Stimulated activated CD8-positive, alpha-beta memory T cell treated with anti-CD3 and anti-CD28 coated beads, Interleukin-15, amount 100 ng/mL, for 1 hour (primary cell): ENCODE results near the gene ELL.

Experiments
- DNase-seq: peaks from one replicate; pipeline ENCODE4 v3.0.0-alpha.2; 2020; ENCODE audit warnings: low read depth

The ELL gene

GRCh38 chr19:18469069-18469846 lies 52.6 kb downstream of the ELL start:
- DNase-seq = peak; percentile 39

- DNase-seq = no peak
Measured at GRCh38 chr19:18468517-18468916, 53.4 kb downstream of the ELL start.

GRCh38 chr19:18467978-18468377 lies 53.9 kb downstream of the ELL start:
- DNase-seq = no peak

GRCh38 chr19:18466354-18466753 lies 55.5 kb downstream of the ELL start:
- no peak for DNase-seq

- no peak for DNase-seq
Measured at GRCh38 chr19:18465964-18466339, 55.9 kb downstream of the ELL start.

GRCh38 chr19:18465214-18465963 lies 56.5 kb downstream of the ELL start:
- no peak for DNase-seq

- DNase-seq = no peak
Measured at GRCh38 chr19:18464646-18465045, 57.2 kb downstream of the ELL start.

GRCh38 chr19:18461471-18461870 lies 60.4 kb downstream of the ELL start:
- DNase-seq = no peak

- no peak for DNase-seq
Measured at GRCh38 chr19:18460900-18461299, 61.0 kb downstream of the ELL start.

GRCh38 chr19:18457483-18458331 lies 64.2 kb downstream of the ELL start:
- no peak for DNase-seq

- DNase-seq = no peak
Measured at GRCh38 chr19:18456974-18457373, 64.9 kb downstream of the ELL start.

GRCh38 chr19:18456279-18456678 lies 65.6 kb downstream of the ELL start:
- no peak for DNase-seq

- no peak for DNase-seq
Measured at GRCh38 chr19:18453269-18454024, 68.4 kb downstream of the ELL start.

- DNase-seq = no peak
Measured at GRCh38 chr19:18452386-18452785, 69.5 kb downstream of the ELL start.

GRCh38 chr19:18450931-18451836 lies 70.7 kb downstream of the ELL start:
- peak; percentile 85 for DNase-seq

- DNase-seq = no peak
Measured at GRCh38 chr19:18450021-18450930, 71.6 kb downstream of the ELL start.

- no peak for DNase-seq
Measured at GRCh38 chr19:18449552-18449951, 72.3 kb downstream of the ELL start.

- DNase-seq = no peak
Measured at GRCh38 chr19:18446811-18447359, 75.0 kb downstream of the ELL start.

- no peak for DNase-seq
Measured at GRCh38 chr19:18446145-18446810, 75.6 kb downstream of the ELL start.
